Sigmoid colon (tissue), 3 donors: ENCODE measurements around the gene DTX1.

Experiments
- CTCF ChIP-seq, 4 experiments: fragments of 450-650 bp in 3 of 4; fragments of 200-600 bp in 1 of 4; IDR thresholded peaks; one replicate each; pipeline ENCODE4 v1.5.1; 2016 to 2019; ENCODE audit warnings: antibody characterized with exemption in 4 of 4, mild to moderate bottlenecking in 3 of 4, moderate library complexity in 2 of 4
- POLR2A ChIP-seq, 2 donors: fragments of 450-650 bp; IDR thresholded peaks; one replicate each; pipeline ENCODE4 v1.6.1; 2016; ENCODE audit warnings: antibody characterized with exemption in 2 of 2, mild to moderate bottlenecking in 2 of 2, moderate library complexity in 2 of 2

- no peak for TF ChIP-seq CTCF (IDR thresholded peaks at IDR 0.05)
- TF ChIP-seq POLR2A (IDR thresholded peaks at IDR 0.05) = no peak
Observed at GRCh38 chr12:113101751-113102150, 45.2 kb downstream of the DTX1 start.
